WTC11 (cell line): ENCODE measurements around the gene BORCS6.

ENCODE experiments used
- EMX1 ChIP-seq: fragments of 250-450 bp; sonication (Bioruptor Pico); IDR thresholded peaks from 2 replicates; pipeline ENCODE4 v1.8.0; 2021; ENCODE audit warnings: mild to moderate bottlenecking
- ETV6 ChIP-seq: sonication (generic); formaldehyde crosslinking; IDR thresholded peaks from 2 replicates; pipeline ENCODE4 v1.8.1; 2022; ENCODE audit warnings: mild to moderate bottlenecking, missing genetic modification reagents
- KAT7 ChIP-seq: sonication (generic); formaldehyde crosslinking; IDR thresholded peaks from 2 replicates; pipeline ENCODE4 v1.8.1; 2023; ENCODE audit warnings: missing genetic modification reagents, mild to moderate bottlenecking, borderline replicate concordance
- SMAD3 ChIP-seq: sonication (generic); formaldehyde crosslinking; IDR thresholded peaks from 2 replicates; pipeline ENCODE4 v1.8.0; 2022; ENCODE audit warnings: missing genetic modification reagents, mild to moderate bottlenecking, borderline replicate concordance
- TCF7 ChIP-seq: sonication (generic); formaldehyde crosslinking; IDR thresholded peaks from 2 replicates; pipeline ENCODE4 v1.8.0; 2022; ENCODE audit warnings: mild to moderate bottlenecking, low read depth, missing genetic modification reagents, moderate library complexity
- ZNF121 ChIP-seq: sonication (generic); formaldehyde crosslinking; IDR thresholded peaks from 2 replicates; pipeline ENCODE4 v1.8.0; 2023; ENCODE audit warnings: missing genetic modification reagents
- ZNF232 ChIP-seq: sonication (generic); formaldehyde crosslinking; IDR thresholded peaks from 2 replicates; pipeline ENCODE4 v1.8.0; 2022; ENCODE audit warnings: mild to moderate bottlenecking, missing genetic modification reagents
- TF ChIP-seq, protein P1 (sequence below): fragments of 200-600 bp; IDR thresholded peaks from 2 replicates; pipeline ENCODE4 v1.8.0; 2022; ENCODE audit warnings: antibody characterized with exemption
- TF ChIP-seq, protein P2 (sequence below): sonication (generic); formaldehyde crosslinking; conservative IDR thresholded peaks from 2 replicates; pipeline ENCODE4 v1.8.1; 2022; ENCODE audit warnings: mild to moderate bottlenecking, missing genetic modification reagents
- TF ChIP-seq, protein P3 (sequence below): fragments of 250-450 bp; sonication (Bioruptor Pico); IDR thresholded peaks from 2 replicates; pipeline ENCODE4 v2.1.2; 2022; ENCODE audit warnings: mild to moderate bottlenecking, moderate library complexity
- TF ChIP-seq, protein P4 (sequence below): sonication (generic); formaldehyde crosslinking; IDR thresholded peaks from 2 replicates; pipeline ENCODE4 v1.8.0; 2023; ENCODE audit warnings: missing genetic modification reagents, mild to moderate bottlenecking, borderline replicate concordance

DNA sequence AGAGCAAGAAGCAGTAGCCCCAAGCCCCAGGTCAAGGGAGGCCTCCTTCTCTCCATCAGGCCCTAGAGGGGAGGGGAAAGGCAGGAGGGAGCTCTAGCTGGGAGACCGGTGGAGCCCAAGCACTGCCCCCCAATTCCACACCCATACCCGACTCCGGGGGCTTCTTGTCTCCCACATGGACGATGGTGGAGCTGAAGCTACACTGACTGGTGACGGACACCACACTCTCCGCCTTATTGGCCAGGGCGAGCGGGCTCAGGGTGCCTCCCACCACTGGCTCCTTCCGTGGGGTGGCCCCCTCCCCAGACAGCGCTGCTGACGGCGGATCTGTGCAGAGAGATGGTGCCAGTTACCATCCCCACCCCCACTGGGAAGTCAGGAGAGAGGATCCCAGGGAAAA lies 44.2 kb downstream of the BORCS6 start:
- TF ChIP-seq, protein P1, sequence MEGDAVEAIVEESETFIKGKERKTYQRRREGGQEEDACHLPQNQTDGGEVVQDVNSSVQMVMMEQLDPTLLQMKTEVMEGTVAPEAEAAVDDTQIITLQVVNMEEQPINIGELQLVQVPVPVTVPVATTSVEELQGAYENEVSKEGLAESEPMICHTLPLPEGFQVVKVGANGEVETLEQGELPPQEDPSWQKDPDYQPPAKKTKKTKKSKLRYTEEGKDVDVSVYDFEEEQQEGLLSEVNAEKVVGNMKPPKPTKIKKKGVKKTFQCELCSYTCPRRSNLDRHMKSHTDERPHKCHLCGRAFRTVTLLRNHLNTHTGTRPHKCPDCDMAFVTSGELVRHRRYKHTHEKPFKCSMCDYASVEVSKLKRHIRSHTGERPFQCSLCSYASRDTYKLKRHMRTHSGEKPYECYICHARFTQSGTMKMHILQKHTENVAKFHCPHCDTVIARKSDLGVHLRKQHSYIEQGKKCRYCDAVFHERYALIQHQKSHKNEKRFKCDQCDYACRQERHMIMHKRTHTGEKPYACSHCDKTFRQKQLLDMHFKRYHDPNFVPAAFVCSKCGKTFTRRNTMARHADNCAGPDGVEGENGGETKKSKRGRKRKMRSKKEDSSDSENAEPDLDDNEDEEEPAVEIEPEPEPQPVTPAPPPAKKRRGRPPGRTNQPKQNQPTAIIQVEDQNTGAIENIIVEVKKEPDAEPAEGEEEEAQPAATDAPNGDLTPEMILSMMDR, result no peak
- TF ChIP-seq, protein P2, sequence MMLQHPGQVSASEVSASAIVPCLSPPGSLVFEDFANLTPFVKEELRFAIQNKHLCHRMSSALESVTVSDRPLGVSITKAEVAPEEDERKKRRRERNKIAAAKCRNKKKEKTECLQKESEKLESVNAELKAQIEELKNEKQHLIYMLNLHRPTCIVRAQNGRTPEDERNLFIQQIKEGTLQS (CRISPR knock-in tag), result no peak
- TF ChIP-seq ZNF121, result no peak
- no peak for TF ChIP-seq ETV6
- no peak for TF ChIP-seq KAT7 (CRISPR knock-in tag)
- TF ChIP-seq ZNF232 (CRISPR knock-in tag), result no peak
- TF ChIP-seq TCF7 (CRISPR knock-in tag), result no peak
- TF ChIP-seq, protein P3, sequence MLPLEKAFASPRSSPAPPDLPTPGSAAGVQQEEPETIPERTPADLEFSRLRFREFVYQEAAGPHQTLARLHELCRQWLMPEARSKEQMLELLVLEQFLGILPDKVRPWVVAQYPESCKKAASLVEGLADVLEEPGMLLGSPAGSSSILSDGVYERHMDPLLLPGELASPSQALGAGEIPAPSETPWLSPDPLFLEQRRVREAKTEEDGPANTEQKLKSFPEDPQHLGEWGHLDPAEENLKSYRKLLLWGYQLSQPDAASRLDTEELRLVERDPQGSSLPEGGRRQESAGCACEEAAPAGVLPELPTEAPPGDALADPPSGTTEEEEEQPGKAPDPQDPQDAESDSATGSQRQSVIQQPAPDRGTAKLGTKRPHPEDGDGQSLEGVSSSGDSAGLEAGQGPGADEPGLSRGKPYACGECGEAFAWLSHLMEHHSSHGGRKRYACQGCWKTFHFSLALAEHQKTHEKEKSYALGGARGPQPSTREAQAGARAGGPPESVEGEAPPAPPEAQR (CRISPR knock-in tag), result no peak
- TF ChIP-seq, protein P4, sequence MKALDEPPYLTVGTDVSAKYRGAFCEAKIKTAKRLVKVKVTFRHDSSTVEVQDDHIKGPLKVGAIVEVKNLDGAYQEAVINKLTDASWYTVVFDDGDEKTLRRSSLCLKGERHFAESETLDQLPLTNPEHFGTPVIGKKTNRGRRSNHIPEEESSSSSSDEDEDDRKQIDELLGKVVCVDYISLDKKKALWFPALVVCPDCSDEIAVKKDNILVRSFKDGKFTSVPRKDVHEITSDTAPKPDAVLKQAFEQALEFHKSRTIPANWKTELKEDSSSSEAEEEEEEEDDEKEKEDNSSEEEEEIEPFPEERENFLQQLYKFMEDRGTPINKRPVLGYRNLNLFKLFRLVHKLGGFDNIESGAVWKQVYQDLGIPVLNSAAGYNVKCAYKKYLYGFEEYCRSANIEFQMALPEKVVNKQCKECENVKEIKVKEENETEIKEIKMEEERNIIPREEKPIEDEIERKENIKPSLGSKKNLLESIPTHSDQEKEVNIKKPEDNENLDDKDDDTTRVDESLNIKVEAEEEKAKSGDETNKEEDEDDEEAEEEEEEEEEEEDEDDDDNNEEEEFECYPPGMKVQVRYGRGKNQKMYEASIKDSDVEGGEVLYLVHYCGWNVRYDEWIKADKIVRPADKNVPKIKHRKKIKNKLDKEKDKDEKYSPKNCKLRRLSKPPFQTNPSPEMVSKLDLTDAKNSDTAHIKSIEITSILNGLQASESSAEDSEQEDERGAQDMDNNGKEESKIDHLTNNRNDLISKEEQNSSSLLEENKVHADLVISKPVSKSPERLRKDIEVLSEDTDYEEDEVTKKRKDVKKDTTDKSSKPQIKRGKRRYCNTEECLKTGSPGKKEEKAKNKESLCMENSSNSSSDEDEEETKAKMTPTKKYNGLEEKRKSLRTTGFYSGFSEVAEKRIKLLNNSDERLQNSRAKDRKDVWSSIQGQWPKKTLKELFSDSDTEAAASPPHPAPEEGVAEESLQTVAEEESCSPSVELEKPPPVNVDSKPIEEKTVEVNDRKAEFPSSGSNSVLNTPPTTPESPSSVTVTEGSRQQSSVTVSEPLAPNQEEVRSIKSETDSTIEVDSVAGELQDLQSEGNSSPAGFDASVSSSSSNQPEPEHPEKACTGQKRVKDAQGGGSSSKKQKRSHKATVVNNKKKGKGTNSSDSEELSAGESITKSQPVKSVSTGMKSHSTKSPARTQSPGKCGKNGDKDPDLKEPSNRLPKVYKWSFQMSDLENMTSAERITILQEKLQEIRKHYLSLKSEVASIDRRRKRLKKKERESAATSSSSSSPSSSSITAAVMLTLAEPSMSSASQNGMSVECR (CRISPR knock-in tag), result no peak
- TF ChIP-seq EMX1 (CRISPR knock-in tag), result no peak
- no peak for TF ChIP-seq SMAD3
